ENCODE data around the gene SRSF3.

- TF ChIP-seq GATA2 (IDR thresholded peaks at IDR 0.05; ENCODE audit: low read depth, low read length), result no peak
- TF ChIP-seq GATA3 (IDR thresholded peaks at IDR 0.05; ENCODE audit: low read depth, low read length), result no peak
These were observed 16.1 kb upstream of the SRSF3 start for GRCh38 chr6:36578030-36578429.

Measured in SH-SY5Y (cell line).